Thymus (tissue), 11 donors: ENCODE measurements around the gene PANX3. TPM values are rescaled to one million over a fixed set of nuclear protein-coding genes. Genes with fewer than 3 reads are reported as not detected.

Experiments
- DNase-seq, 9 donors: peaks; one replicate each; pipeline ENCODE4 v3.0.0-alpha.2; 2013; ENCODE audit warnings: low spot score in 9 of 9, low read depth in 6 of 9, missing footprints in 1 of 9
- H3K27ac ChIP-seq, 2 donors: one replicate each; pipeline ENCODE4 v1.5.1; 2013; ENCODE audit warnings: control low read depth in 1 of 2, low read depth in 1 of 2, low read length in 1 of 2, mild to moderate bottlenecking in 1 of 2, moderate library complexity in 1 of 2
- H3K27me3 ChIP-seq, 2 donors: one replicate each; pipeline ENCODE4 v1.5.1; 2013; ENCODE audit warnings: low read length in 1 of 2; ENCODE audit not compliant: control insufficient read depth in 2 of 2, insufficient read depth in 1 of 2
- H3K36me3 ChIP-seq, 2 donors: one replicate each; pipeline ENCODE4 v1.5.1; 2013; ENCODE audit warnings: low read length in 1 of 2, mild to moderate bottlenecking in 1 of 2, moderate library complexity in 1 of 2; ENCODE audit not compliant: control insufficient read depth in 2 of 2, insufficient read depth in 2 of 2
- H3K4me1 ChIP-seq, 2 donors: one replicate each; pipeline ENCODE4 v1.5.1; 2013; ENCODE audit warnings: low read length in 2 of 2; ENCODE audit not compliant: control insufficient read depth in 2 of 2, insufficient read depth in 2 of 2
- H3K4me3 ChIP-seq, 2 donors: one replicate each; pipeline ENCODE4 v1.5.1; 2013; ENCODE audit warnings: low read length in 2 of 2, control low read depth in 1 of 2, mild to moderate bottlenecking in 1 of 2
- H3K9me3 ChIP-seq, 2 donors: one replicate each; pipeline ENCODE4 v1.5.1; 2013; ENCODE audit warnings: low read length in 1 of 2, mild to moderate bottlenecking in 1 of 2; ENCODE audit not compliant: control insufficient read depth in 2 of 2, insufficient read depth in 1 of 2
- WGBS: extraction: QIAGEN DNeasy Blood & Tissue Kit; methylation state at CpG from one replicate; pipeline ENCODE4 v1.1.7; 2013; 5-methylcytosine and 5-hydroxymethylcytosine counted together
- polyA plus RNA-seq: library from polyadenylated mRNA; stranded (reverse); fragments of 200-250 nt; gene quantifications from one replicate; pipeline ENCODE4 v1.2.3, GENCODE V29; 2013
- total RNA-seq: library from RNA; stranded (reverse); fragments of 120-200 nt; gene quantifications from one replicate; pipeline ENCODE4 v1.2.4, GENCODE V29; 2013
- donor health status: healthy.

PANX3 gene
- total and polyA plus RNA-seq, 2 donors, result 0.02 TPM; not detected in 1

GRCh38 chr11:124605719-124606118 is 5.5 kb upstream of the PANX3 start:
- Histone ChIP-seq H3K9me3 (no peaks in the 10 kb centered on the region), H3K27me3 (no peaks in the 10 kb centered on the region), H3K4me3 (no peak overlapping the region), H3K4me1 (no peaks in the 10 kb centered on the region), H3K36me3 (no peaks in the 10 kb centered on the region), H3K27ac (no peak overlapping the region)
- DNase-seq, result peak in 1 of 9 donors; percentile 16
- 70% methylated on average over 3 of the region's 3 CpGs for WGBS

GRCh38 chr11:124608147-124608546 is 3.1 kb upstream of the PANX3 start:
- Histone ChIP-seq H3K27me3 (no peaks in the 10 kb centered on the region), H3K9me3 (no peaks in the 10 kb centered on the region), H3K4me3 (no peak overlapping the region), H3K4me1 (peaks cover 0 to 8% of the 10 kb centered on the region in 2 donors), H3K27ac (no peak overlapping the region), H3K36me3 (no peaks in the 10 kb centered on the region)
- DNase-seq, result no peak

GRCh38 chr11:124610295-124610694 is 933 bp upstream of the PANX3 start:
- Histone ChIP-seq H3K27ac (no peak overlapping the region), H3K36me3 (no peaks in the 10 kb centered on the region), H3K4me3 (no peak overlapping the region), H3K27me3 (no peaks in the 10 kb centered on the region), H3K9me3 (no peaks in the 10 kb centered on the region), H3K4me1 (peaks cover 0 to 8% of the 10 kb centered on the region in 2 donors)
- 96% methylated on average over 2 of the region's 2 CpGs for WGBS
- no peak for DNase-seq

- Histone ChIP-seq H3K27ac (no peak overlapping the region), H3K4me3 (no peak overlapping the region), H3K9me3 (no peaks in the 10 kb centered on the region), H3K36me3 (no peaks in the 10 kb centered on the region), H3K27me3 (no peaks in the 10 kb centered on the region), H3K4me1 (peaks cover 0 to 8% of the 10 kb centered on the region in 2 donors)
- peak in 3 of 9 donors; percentile 18 to 56 (median 28) for DNase-seq
- 13% methylated on average over 3 of the region's 3 CpGs for WGBS
Measured at GRCh38 chr11:124612045-124612444, 817 bp downstream of the PANX3 start.

- Histone ChIP-seq H3K27ac (no peak overlapping the region), H3K9me3 (no peaks in the 10 kb centered on the region), H3K36me3 (no peaks in the 10 kb centered on the region), H3K27me3 (no peaks in the 10 kb centered on the region), H3K4me1 (peaks cover 0 to 8% of the 10 kb centered on the region in 2 donors), H3K4me3 (no peak overlapping the region)
- WGBS, result 92% methylated on average over 10 of the region's 10 CpGs
- no peak for DNase-seq
Measured at GRCh38 chr11:124612567-124613246, 1.5 kb downstream of the PANX3 start.

- Histone ChIP-seq H3K9me3 (no peaks in the 10 kb centered on the region), H3K27ac (no peak overlapping the region), H3K4me1 (peaks cover 3 to 8% of the 10 kb centered on the region in 2 donors), H3K36me3 (no peaks in the 10 kb centered on the region), H3K27me3 (no peaks in the 10 kb centered on the region), H3K4me3 (no peak overlapping the region)
- 96% methylated on average over 5 of the region's 5 CpGs for WGBS
- DNase-seq, result no peak
Measured at GRCh38 chr11:124618863-124619262, 7.6 kb downstream of the PANX3 start.

- H3K4me1 ChIP-seq, result peaks cover 4 to 8% of the 10 kb centered on the region in 2 donors
- no peaks in the 10 kb centered on the region for H3K27me3 ChIP-seq
Measured at GRCh38 chr11:124622531-124623451, 11.6 kb downstream of the PANX3 start, which contains the start of gene TBRG1. TBRG1 (plus strand) TSS chr11:124622864; CDS start chr11:124623084, 220 bp downstream.

GRCh38 chr11:124623861-124624525 is 12.8 kb downstream of the PANX3 start:
- H3K9me3 ChIP-seq, result no peaks in the 10 kb centered on the region
- no peak for DNase-seq
- H3K27ac ChIP-seq, result no peak overlapping the region
- H3K4me3 ChIP-seq, result peak overlapping the region; percentile 98
- H3K4me1 ChIP-seq, result peaks cover 4 to 8% of the 10 kb centered on the region in 2 donors
- no peaks in the 10 kb centered on the region for H3K27me3 ChIP-seq
- peaks cover 20 to 35% of the 10 kb centered on the region in 2 donors for H3K36me3 ChIP-seq
- whole genome bisulfite sequencing, result 75% methylated on average over 4 of the region's 4 CpGs

More at GRCh38 chr11:124622531-124623451, 11.6 kb downstream of the PANX3 start, which contains the start of gene TBRG1:
- Histone ChIP-seq H3K36me3 (peaks cover 17 to 32% of the 10 kb centered on the region in 2 donors), H3K9me3 (no peaks in the 10 kb centered on the region), H3K27ac (peak within 1 kb of the TSS; percentile 80 to 89), H3K4me3 (peak within 1 kb of the TSS; percentile 98)
- WGBS, result under 1% methylated on average over 57 of the region's 57 CpGs
- peak; percentile 65 to 93 (median 79) for DNase-seq
